IMR-90 (cell line): ENCODE data around the gene TMEM215. TPM values are rescaled to one million over a fixed set of nuclear protein-coding genes. Genes with fewer than 3 reads are reported as not detected.

Experiments
- ATAC-seq: fragments of 200-7000 bp; cut with Tn5 transposase; 2 replicates; pipeline ENCODE4 v1.9.1; 2020; ENCODE audit warnings: low read depth, mild to moderate bottlenecking, moderate library complexity
- BruUV-seq: library from RNA; stranded (reverse); fragments of 400-500 nt; replicated peaks from 2 replicates; lab custom pipeline; 2021; lab: Mats Ljungman, UMichigan
- CTCF ChIA-PET: fragments of 300-600 bp; formaldehyde crosslinking; extraction: SDS; loops from one replicate; lab custom pipeline; 2021; ENCODE audit warnings: antibody characterized with exemption; lab: Yijun Ruan, JAX
- POLR2A ChIA-PET: fragments of 300-600 bp; sonication (Branson Sonifier 250); formaldehyde crosslinking; loops from one replicate; lab custom pipeline; 2022; ENCODE audit warnings: antibody characterized with exemption; ENCODE audit not compliant: unreplicated experiment; lab: Charles Lee
- DNase-seq: peaks from one replicate; pipeline ENCODE4 v3.0.0; 2013
- H2AFZ ChIP-seq: replicated peaks from 2 replicates; pipeline ENCODE3; 2013; ENCODE audit warnings: low read length, mild to moderate bottlenecking; ENCODE audit not compliant: poor library complexity
- H2AK5ac ChIP-seq: 2 replicates; pipeline ENCODE4 v1.6.1; 2013; ENCODE audit warnings: low read depth, low read length, inconsistent platforms
- H2AK9ac ChIP-seq: replicated peaks from 2 replicates; pipeline ENCODE3; 2013; ENCODE audit warnings: mild to moderate bottlenecking, low read depth, low read length, moderate library complexity; ENCODE audit not compliant: poor library complexity
- H2BK120ac ChIP-seq: 2 replicates; pipeline ENCODE4 v1.6.1; 2013; ENCODE audit warnings: low read depth, low read length, inconsistent platforms
- H2BK15ac ChIP-seq: 3 replicates; pipeline ENCODE4 v1.6.1; 2013; ENCODE audit warnings: low read depth, low read length, inconsistent platforms
- H2BK20ac ChIP-seq: 2 replicates; pipeline ENCODE4 v1.6.1; 2013; ENCODE audit warnings: low read depth, mild to moderate bottlenecking, inconsistent platforms, low read length, moderate library complexity
- H2BK5ac ChIP-seq: 2 replicates; pipeline ENCODE4 v1.6.1; 2013; ENCODE audit warnings: mild to moderate bottlenecking, low read depth, low read length, inconsistent platforms; ENCODE audit not compliant: poor library complexity, severe bottlenecking
- H3K14ac ChIP-seq: replicated peaks from 2 replicates; pipeline ENCODE4 v1.6.1; 2013; ENCODE audit warnings: low read depth, low read length, inconsistent platforms
- H3K18ac ChIP-seq: 2 replicates; pipeline ENCODE4 v1.6.1; 2013; ENCODE audit warnings: low read depth, low read length, control low read depth
- H3K23ac ChIP-seq: 2 replicates; pipeline ENCODE4 v1.6.1; 2013; ENCODE audit warnings: low read depth, low read length, inconsistent platforms
- H3K27ac ChIP-seq: 2 replicates; pipeline ENCODE4 v1.5.1; 2013; ENCODE audit warnings: mild to moderate bottlenecking, control low read depth, low read length; ENCODE audit not compliant: insufficient read depth
- H3K27me3 ChIP-seq: 2 replicates; pipeline ENCODE4 v1.6.1; 2013; ENCODE audit warnings: low read length; ENCODE audit not compliant: control insufficient read depth, insufficient read depth
- H3K36me3 ChIP-seq: 2 replicates; pipeline ENCODE4 v1.6.1; 2013; ENCODE audit warnings: low read length, mixed read lengths; ENCODE audit not compliant: control insufficient read depth, insufficient read depth
- H3K4ac ChIP-seq: 2 replicates; pipeline ENCODE4 v1.6.1; 2013; ENCODE audit warnings: low read depth, low read length, inconsistent platforms
- H3K4me1 ChIP-seq: 2 replicates; pipeline ENCODE4 v1.6.1; 2013; ENCODE audit warnings: low read length, mixed read lengths; ENCODE audit not compliant: control insufficient read depth, insufficient read depth
- H3K4me2 ChIP-seq: 2 replicates; pipeline ENCODE4 v1.6.1; 2013; ENCODE audit warnings: low read depth, mild to moderate bottlenecking, control low read depth, low read length, moderate library complexity
- H3K4me3 ChIP-seq: 2 replicates; pipeline ENCODE4 v1.5.1; 2013; ENCODE audit warnings: low read depth, mild to moderate bottlenecking, control low read depth, low read length, moderate library complexity; ENCODE audit not compliant: insufficient read depth
- H3K56ac ChIP-seq: 2 replicates; pipeline ENCODE4 v1.6.1; 2013; ENCODE audit warnings: low read length, inconsistent platforms; ENCODE audit not compliant: insufficient read depth; ENCODE audit errors: extremely low read depth
- H3K79me1 ChIP-seq, 2 experiments: 2 replicates each; pipeline ENCODE4 v1.6.1; 2013; ENCODE audit warnings: low read length in 2 of 2, inconsistent platforms in 1 of 2, low read depth in 1 of 2
- H3K9ac ChIP-seq: 2 replicates; pipeline ENCODE4 v1.6.1; 2013; ENCODE audit warnings: low read depth, low read length, control low read depth
- H3K9me1 ChIP-seq: 2 replicates; pipeline ENCODE4 v1.6.1; 2013; ENCODE audit warnings: low read length, inconsistent platforms; ENCODE audit not compliant: insufficient read depth
- H3K9me3 ChIP-seq: 2 replicates; pipeline ENCODE4 v1.6.1; 2013; ENCODE audit warnings: low read length; ENCODE audit not compliant: control insufficient read depth, insufficient read depth
- H4K20me1 ChIP-seq: 2 replicates; pipeline ENCODE4 v1.6.1; 2013; ENCODE audit warnings: low read length, inconsistent platforms; ENCODE audit not compliant: insufficient read depth
- H4K5ac ChIP-seq: 2 replicates; pipeline ENCODE4 v1.6.1; 2013; ENCODE audit warnings: mild to moderate bottlenecking, low read depth, low read length, control low read depth
- H4K8ac ChIP-seq, 2 experiments: 2 replicates each; pipeline ENCODE4 v1.6.1; 2013; ENCODE audit warnings: low read depth in 2 of 2, low read length in 2 of 2, control low read depth in 1 of 2, inconsistent platforms in 1 of 2
- H4K91ac ChIP-seq: 2 replicates; pipeline ENCODE4 v1.6.1; 2013; ENCODE audit warnings: low read depth, low read length, inconsistent platforms; ENCODE audit not compliant: insufficient read depth
- BHLHE40 ChIP-seq: fragments of 150-350 bp; IDR thresholded peaks from 2 replicates; pipeline ENCODE4 v1.6.1; 2016; ENCODE audit warnings: mild to moderate bottlenecking, low read depth, low read length
- CEBPB ChIP-seq: IDR thresholded peaks from 2 replicates; pipeline ENCODE4 v1.6.1; 2012; ENCODE audit warnings: low read depth, low read length, improper control_type of control experiment
- CHD1 ChIP-seq: IDR thresholded peaks from 2 replicates; pipeline ENCODE4 v1.6.1; 2012; ENCODE audit warnings: low read depth, low read length, improper control_type of control experiment
- FOS ChIP-seq: fragments of 150-350 bp; IDR thresholded peaks from 2 replicates; pipeline ENCODE4 v1.6.1; 2016; ENCODE audit warnings: low read depth, low read length
- MAFK ChIP-seq: IDR thresholded peaks from 2 replicates; pipeline ENCODE4 v1.6.1; 2012; ENCODE audit warnings: low read depth, low read length, improper control_type of control experiment
- MAZ ChIP-seq: IDR thresholded peaks from 2 replicates; pipeline ENCODE4 v1.6.1; 2012; ENCODE audit warnings: low read depth, mild to moderate bottlenecking, low read length, improper control_type of control experiment, moderate library complexity, borderline replicate concordance
- MXI1 ChIP-seq: IDR thresholded peaks from 2 replicates; pipeline ENCODE4 v1.6.1; 2012; ENCODE audit warnings: low read depth, mild to moderate bottlenecking, low read length, moderate library complexity, borderline replicate concordance
- NFE2L2 ChIP-seq: fragments of 150-350 bp; IDR thresholded peaks from 2 replicates; pipeline ENCODE4 v1.6.1; 2016; ENCODE audit warnings: low read depth, mild to moderate bottlenecking, low read length
- POLR2A ChIP-seq: IDR thresholded peaks from 2 replicates; pipeline ENCODE4 v1.6.1; 2012; ENCODE audit warnings: mild to moderate bottlenecking, low read depth, low read length
- RAD21 ChIP-seq: IDR thresholded peaks from 2 replicates; pipeline ENCODE4 v1.6.1; 2012; ENCODE audit warnings: low read length, improper control_type of control experiment
- RCOR1 ChIP-seq: IDR thresholded peaks from 2 replicates; pipeline ENCODE4 v1.6.1; 2012; ENCODE audit warnings: mild to moderate bottlenecking, low read length, improper control_type of control experiment; ENCODE audit not compliant: insufficient replicate concordance
- RFX5 ChIP-seq: IDR thresholded peaks from 2 replicates; pipeline ENCODE4 v1.8.0; 2012; ENCODE audit warnings: low read depth, mild to moderate bottlenecking, low read length, moderate library complexity
- SMC3 ChIP-seq: fragments of 150-350 bp; IDR thresholded peaks from 2 replicates; pipeline ENCODE4 v1.6.1; 2016; ENCODE audit warnings: low read depth, mild to moderate bottlenecking, antibody characterized with exemption, low read length, moderate library complexity
- WGBS, 2 experiments: methylation state at CpG; one replicate each; pipeline versions ENCODE4 v1.1.5 to v1.1.7; 2013; ENCODE audit warnings: missing lambda C conversion rate in 2 of 2; ENCODE audit not compliant: insufficient read length in 1 of 2; ENCODE audit errors: extremely low coverage in 2 of 2; 5-methylcytosine and 5-hydroxymethylcytosine counted together
- dilution Hi-C: fragments of 300-500 bp; cut with HindIII; formaldehyde crosslinking; loops from one replicate; pipeline ENCODE4 v1.14.3; 2018; ENCODE audit warnings: low sequenced_read_pairs; ENCODE audit not compliant: unreplicated experiment
- in situ Hi-C: fragments of 300-500 bp; cut with MboI; formaldehyde crosslinking; loops from 3 replicates; pipeline ENCODE4 v1.14.3; 2019; ENCODE audit warnings: low sequenced_read_pairs, inconsistent platforms, mixed read lengths
- intact Hi-C: fragments of 100-400 bp; cut with micrococcal nuclease; formaldehyde crosslinking; loops from 2 replicates; pipeline ENCODE4 v1.10.0; 2022
- polyA plus RNA-seq, 3 experiments: library from polyadenylated mRNA; depleted of rRNA; stranded (reverse); fragments of >200 nt; gene quantifications; 2 replicates each; pipeline ENCODE4 v1.2.3, GENCODE V29; 2012; ENCODE audit warnings: low replicate concordance in 1 of 3
- total RNA-seq: library from RNA; depleted of rRNA; stranded (reverse); fragments of >200 nt; gene quantifications from 2 replicates; pipeline ENCODE4 v1.2.3, GENCODE V29; 2012
- TF ChIP-seq, protein P1 (sequence below): fragments of 150-350 bp; IDR thresholded peaks from 2 replicates; pipeline ENCODE4 v1.6.1; 2017; ENCODE audit warnings: mild to moderate bottlenecking, antibody characterized with exemption, low read length, low read depth
- TF ChIP-seq, protein P2 (sequence below): conservative IDR thresholded peaks from 2 replicates; pipeline ENCODE4 v1.5.1; 2012; ENCODE audit warnings: mild to moderate bottlenecking, low read depth, low read length, improper control_type of control experiment
- TF ChIP-seq, protein P3 (sequence below): fragments of 150-350 bp; IDR thresholded peaks from 2 replicates; pipeline ENCODE4 v1.6.1; 2016; ENCODE audit warnings: low read depth, mild to moderate bottlenecking, low read length, moderate library complexity, borderline replicate concordance

The TMEM215 gene
- total and polyA plus RNA-seq, 2 of the 4 experiments (the other 2 are of a cell fraction) = not detected

DNA sequence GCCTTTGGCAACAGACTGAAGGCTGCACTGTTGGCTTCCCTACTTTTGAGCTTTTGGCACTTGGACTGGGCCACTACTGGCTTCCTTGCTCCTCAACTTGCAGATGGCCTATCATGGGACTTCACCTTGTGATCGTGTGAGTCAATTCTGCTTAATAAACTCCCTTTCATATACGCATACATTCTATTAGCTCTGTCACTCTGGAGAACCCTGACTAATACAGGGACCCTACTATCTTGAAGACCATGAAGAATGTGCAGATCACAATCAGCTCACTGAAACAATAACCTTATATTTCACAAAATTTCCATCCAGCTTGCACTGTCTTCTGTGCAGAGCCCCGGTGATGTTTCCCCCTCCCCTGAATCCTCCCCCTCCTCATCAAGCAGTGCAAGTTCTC lies 39.8 kb downstream of the TMEM215 start:
- H2BK15ac ChIP-seq = no peak overlapping the region
- no peak overlapping the region for H2AFZ ChIP-seq
- DNase-seq (no peak), ATAC-seq (no peak)
- dilution Hi-C loops = no loop called here
- H3K18ac ChIP-seq = no peak overlapping the region
- TF ChIP-seq RFX5 = no peak
- no peak for TF ChIP-seq RCOR1
- TF ChIP-seq, protein P1, sequence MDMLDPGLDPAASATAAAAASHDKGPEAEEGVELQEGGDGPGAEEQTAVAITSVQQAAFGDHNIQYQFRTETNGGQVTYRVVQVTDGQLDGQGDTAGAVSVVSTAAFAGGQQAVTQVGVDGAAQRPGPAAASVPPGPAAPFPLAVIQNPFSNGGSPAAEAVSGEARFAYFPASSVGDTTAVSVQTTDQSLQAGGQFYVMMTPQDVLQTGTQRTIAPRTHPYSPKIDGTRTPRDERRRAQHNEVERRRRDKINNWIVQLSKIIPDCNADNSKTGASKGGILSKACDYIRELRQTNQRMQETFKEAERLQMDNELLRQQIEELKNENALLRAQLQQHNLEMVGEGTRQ = no peak
- no peak for TF ChIP-seq RAD21
- TF ChIP-seq MAFK = no peak
- TF ChIP-seq FOS = no peak
- TF ChIP-seq MXI1 = no peak
- no peak for TF ChIP-seq BHLHE40
- no peak for TF ChIP-seq MAZ
- TF ChIP-seq, protein P2, sequence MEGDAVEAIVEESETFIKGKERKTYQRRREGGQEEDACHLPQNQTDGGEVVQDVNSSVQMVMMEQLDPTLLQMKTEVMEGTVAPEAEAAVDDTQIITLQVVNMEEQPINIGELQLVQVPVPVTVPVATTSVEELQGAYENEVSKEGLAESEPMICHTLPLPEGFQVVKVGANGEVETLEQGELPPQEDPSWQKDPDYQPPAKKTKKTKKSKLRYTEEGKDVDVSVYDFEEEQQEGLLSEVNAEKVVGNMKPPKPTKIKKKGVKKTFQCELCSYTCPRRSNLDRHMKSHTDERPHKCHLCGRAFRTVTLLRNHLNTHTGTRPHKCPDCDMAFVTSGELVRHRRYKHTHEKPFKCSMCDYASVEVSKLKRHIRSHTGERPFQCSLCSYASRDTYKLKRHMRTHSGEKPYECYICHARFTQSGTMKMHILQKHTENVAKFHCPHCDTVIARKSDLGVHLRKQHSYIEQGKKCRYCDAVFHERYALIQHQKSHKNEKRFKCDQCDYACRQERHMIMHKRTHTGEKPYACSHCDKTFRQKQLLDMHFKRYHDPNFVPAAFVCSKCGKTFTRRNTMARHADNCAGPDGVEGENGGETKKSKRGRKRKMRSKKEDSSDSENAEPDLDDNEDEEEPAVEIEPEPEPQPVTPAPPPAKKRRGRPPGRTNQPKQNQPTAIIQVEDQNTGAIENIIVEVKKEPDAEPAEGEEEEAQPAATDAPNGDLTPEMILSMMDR = no peak
- no peak for TF ChIP-seq SMC3
- no peak for TF ChIP-seq NFE2L2
- TF ChIP-seq CHD1 = no peak
- TF ChIP-seq, protein P3, sequence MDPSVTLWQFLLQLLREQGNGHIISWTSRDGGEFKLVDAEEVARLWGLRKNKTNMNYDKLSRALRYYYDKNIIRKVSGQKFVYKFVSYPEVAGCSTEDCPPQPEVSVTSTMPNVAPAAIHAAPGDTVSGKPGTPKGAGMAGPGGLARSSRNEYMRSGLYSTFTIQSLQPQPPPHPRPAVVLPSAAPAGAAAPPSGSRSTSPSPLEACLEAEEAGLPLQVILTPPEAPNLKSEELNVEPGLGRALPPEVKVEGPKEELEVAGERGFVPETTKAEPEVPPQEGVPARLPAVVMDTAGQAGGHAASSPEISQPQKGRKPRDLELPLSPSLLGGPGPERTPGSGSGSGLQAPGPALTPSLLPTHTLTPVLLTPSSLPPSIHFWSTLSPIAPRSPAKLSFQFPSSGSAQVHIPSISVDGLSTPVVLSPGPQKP = no peak
- TF ChIP-seq CEBPB = no peak
- no peak for TF ChIP-seq POLR2A
- no peaks in the 10 kb centered on the region; the same call in 1 of the 2 replicates for H3K27me3 ChIP-seq
- no peaks in the 10 kb centered on the region for H3K9me3 ChIP-seq
- no peak overlapping the region for H4K91ac ChIP-seq
- no peaks in the 10 kb centered on the region for H3K9me1 ChIP-seq
- no peak overlapping the region for H3K23ac ChIP-seq
- no peak overlapping the region for H2BK5ac ChIP-seq
- no CpG with 5 or more reads among the region's 3 CpGs for WGBS, 2 experiments
- no peak overlapping the region for H4K8ac ChIP-seq
- no peak overlapping the region for H2BK120ac ChIP-seq
- no TSS peak for BruUV-seq
- no peak overlapping the region for H3K27ac ChIP-seq
- no peak overlapping the region for H3K56ac ChIP-seq
- no peak overlapping the region for H2AK9ac ChIP-seq
- intact Hi-C loops = no loop called here
- ChIA-PET CTCF (no interaction called here), POLR2A (no interaction called here)
- H3K4ac ChIP-seq = no peak overlapping the region
- H3K36me3 ChIP-seq = no peaks in the 10 kb centered on the region
- H3K14ac ChIP-seq = no peak overlapping the region
- H2BK20ac ChIP-seq = no peak overlapping the region
- H3K4me3 ChIP-seq = no peak overlapping the region
- H4K20me1 ChIP-seq = no peaks in the 10 kb centered on the region
- H4K5ac ChIP-seq = no peak overlapping the region
- in situ Hi-C loops = no loop called here
- H3K79me1 ChIP-seq = no peaks in the 10 kb centered on the region
- H3K9ac ChIP-seq = no peak overlapping the region
- no peak overlapping the region for H2AK5ac ChIP-seq
- no peaks in the 10 kb centered on the region for H3K4me1 ChIP-seq
- H3K4me2 ChIP-seq = no peak overlapping the region
